ENCODE data around the gene UNC119B.

Gene UNC119B

DNA sequence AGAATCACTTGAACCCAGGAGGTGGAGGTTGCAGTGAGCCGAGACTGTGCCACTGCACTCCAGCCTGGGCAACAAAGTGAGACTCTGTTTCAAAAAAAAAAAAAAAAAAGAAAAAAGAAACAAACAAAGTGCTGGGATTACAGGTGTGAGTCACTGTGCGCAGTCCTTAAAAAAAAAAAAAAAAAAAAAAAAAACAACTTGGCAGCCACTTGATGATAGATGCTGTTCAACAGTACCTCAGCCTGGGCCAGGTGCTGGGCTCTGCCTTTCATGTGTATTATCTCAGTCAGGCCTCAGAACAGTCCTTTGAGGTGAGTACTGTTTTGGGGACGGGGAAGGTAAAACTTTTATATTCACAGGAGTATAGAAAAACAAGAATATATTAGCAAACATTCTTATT is 24.9 kb downstream of the UNC119B start:
- DNase-seq (ENCODE audit: low read depth, low spot score): no peak

DNA sequence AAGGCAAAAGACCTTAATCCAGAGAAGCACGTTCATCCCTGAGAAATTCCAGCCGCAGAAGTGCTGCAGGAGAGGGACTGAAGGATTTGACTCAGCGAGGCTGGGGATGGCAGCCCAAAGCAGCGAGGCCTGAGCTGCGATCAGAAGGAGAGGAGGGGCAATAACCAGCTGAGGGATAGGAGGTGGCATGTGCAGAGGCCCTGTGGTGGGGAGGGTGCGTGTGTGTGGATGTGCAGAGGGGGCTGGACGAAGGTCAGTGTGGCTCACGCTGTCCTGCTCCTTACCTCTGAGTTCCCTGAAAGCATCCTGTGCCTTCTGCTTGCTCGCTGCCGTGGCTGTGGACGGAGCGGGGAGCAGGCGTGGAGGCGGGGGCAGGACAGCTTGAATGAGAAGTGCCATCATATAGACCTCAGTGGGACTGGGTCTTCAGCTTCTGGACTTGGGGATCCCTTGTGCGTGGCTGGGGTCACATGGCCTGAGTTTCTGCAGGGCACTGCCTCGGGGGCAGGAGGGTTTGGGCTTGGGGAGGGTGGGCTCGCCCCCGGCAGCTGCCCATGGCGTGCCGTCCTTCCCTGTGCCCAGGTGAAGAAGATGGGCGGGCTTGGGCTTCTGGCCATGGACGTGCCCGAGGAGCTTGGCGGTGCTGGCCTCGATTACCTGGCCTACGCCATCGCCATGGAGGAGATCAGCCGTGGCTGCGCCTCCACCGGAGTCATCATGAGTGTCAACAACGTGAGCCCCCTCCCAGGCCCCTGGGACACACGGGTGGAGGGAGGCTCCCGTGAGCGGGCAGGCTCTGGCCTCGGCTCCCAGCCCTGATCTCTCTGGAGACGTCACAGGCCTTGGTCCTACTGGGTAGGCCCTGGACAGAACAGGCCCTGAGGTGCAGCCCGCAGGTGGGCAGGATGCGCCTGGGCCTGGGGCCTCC is 26.4 kb downstream of the UNC119B start:
- no peak overlapping the region for H3K4me3 ChIP-seq (ENCODE audit: low read length)
- DNase-seq (ENCODE audit: low read depth, low spot score): no peak

More for the DNA sequence above, 24.9 kb downstream of the UNC119B start:
- no peak overlapping the region for H3K4me3 ChIP-seq (ENCODE audit: low read length)

DNA sequence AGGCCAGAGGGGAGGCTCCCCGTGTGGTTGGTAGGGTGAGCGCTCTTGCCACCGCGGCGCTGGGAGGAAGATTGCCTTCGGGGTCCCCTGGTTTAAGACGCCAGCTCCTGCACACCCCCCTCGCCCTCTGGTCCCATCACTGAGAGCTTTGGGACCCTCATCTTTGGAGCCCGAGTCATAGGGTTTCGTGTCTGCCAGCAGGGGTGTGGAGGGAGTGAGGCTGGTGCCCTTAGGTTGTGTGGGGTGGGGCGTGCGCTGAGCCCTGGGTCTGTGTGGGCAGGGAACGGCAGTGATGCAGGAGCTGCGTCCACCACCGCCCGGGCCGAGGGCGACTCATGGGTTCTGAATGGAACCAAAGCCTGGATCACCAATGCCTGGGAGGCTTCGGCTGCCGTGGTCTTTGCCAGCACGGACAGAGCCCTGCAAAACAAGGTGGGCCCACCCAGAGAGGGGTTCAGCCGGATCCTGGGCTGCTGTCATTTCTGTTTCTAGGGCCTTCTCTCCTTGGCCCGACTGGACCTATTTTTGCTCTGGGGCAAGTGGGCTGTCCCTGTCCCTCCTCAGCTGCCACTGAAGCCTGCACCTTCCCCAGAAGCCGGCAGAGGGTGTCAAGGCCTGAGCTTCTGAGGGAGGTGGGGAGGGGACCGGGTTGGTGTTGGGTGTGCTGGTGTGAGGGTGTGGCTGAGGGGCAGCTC is 27.4 kb downstream of the UNC119B start:
- no peak overlapping the region for H3K4me3 ChIP-seq (ENCODE audit: low read length)
- DNase-seq (ENCODE audit: low read depth, low spot score): no peak

DNA sequence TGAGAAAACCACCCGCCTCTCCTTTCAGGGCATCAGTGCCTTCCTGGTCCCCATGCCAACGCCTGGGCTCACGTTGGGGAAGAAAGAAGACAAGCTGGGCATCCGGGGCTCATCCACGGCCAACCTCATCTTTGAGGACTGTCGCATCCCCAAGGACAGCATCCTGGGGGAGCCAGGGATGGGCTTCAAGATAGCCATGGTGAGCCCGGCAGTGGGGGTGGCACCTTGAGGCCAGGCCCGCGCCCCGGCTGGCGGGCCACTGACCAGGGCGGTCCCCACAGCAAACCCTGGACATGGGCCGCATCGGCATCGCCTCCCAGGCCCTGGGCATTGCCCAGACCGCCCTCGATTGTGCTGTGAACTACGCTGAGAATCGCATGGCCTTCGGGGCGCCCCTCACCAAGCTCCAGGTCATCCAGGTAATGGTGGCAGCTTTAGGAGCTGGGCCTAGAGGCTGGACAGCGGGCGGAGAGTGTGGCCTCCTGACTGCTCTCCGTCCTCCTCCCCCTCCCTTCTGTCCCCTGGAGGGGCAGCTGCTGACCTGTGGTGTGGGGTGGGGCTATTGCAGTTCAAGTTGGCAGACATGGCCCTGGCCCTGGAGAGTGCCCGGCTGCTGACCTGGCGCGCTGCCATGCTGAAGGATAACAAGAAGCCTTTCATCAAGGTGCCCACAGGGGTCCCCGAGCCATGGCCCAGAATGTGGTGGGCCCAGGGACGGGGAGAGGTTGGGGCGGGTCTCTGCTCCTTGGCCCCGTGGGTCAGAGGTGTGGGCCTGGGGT is 28.2 kb downstream of the UNC119B start:
- H3K4me3 ChIP-seq (ENCODE audit: low read length): no peak overlapping the region
- no peak for DNase-seq (ENCODE audit: low read depth, low spot score)

DNA sequence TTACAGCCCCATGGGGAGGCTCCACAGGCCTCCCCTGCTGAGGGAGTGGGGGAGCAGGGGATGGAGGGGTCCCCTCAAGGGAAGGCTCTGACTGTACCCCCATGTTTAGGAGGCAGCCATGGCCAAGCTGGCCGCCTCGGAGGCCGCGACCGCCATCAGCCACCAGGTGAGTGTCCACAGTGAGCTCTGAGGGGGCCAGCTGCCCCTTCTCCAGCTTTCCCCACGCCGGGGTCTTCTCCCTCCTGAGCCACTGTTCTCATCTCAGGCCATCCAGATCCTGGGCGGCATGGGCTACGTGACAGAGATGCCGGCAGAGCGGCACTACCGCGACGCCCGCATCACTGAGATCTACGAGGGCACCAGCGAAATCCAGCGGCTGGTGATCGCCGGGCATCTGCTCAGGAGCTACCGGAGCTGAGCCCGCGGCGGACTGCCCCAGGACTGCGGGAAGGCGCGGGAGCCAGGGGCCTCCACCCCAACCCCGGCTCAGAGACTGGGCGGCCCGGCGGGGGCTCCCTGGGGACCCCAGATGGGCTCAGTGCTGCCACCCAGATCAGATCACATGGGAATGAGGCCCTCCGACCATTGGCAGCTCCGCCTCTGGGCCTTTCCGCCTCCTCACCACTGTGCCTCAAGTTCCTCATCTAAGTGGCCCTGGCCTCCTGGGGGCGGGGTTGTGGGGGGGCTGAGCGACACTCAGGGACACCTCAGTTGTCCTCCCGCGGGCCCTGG is 28.9 kb downstream of the UNC119B start:
- no peak for DNase-seq (ENCODE audit: low read depth, low spot score)
- H3K4me3 ChIP-seq (ENCODE audit: low read length): no peak overlapping the region

DNA sequence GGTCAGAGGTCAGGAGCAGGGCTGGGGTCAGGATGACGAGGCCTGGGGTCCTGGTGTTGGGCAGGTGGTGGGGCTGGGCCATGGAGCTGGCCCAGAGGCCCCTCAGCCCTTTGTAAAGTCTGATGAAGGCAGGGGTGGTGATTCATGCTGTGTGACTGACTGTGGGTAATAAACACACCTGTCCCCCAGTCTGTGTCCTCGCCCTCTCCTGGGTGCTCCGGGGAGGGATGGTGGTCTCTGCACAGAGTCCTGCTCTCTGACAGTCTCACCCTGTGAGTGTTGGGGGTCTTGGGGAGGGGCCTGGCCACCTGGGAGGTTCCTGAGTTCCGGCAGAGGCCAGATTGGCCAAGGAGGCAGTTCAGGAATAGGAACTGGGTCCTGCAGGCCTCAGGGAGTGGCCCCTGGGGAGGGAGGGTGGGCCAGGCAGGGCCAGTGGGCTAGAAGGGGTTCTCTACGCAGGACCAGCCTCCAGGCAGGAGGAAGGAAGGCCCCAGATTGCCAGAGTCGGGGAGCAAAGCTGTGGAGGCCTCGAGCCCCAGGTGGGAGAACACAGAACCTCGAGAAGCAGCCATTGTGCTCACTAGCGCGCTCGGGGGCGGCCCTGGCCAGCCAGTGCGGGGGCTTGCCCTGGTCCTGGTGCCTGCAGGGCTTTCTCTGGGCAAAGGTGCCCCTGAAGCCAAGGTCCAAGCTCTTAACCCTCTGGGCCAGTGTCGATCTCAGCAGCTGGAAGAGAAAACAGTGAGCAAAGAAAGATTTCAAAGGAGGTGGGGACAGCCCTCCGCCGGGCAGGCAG is 29.8 kb downstream of the UNC119B start:
- no peak overlapping the region for H3K4me3 ChIP-seq (ENCODE audit: low read length)
- no peak for DNase-seq (ENCODE audit: low read depth, low spot score)

DNA sequence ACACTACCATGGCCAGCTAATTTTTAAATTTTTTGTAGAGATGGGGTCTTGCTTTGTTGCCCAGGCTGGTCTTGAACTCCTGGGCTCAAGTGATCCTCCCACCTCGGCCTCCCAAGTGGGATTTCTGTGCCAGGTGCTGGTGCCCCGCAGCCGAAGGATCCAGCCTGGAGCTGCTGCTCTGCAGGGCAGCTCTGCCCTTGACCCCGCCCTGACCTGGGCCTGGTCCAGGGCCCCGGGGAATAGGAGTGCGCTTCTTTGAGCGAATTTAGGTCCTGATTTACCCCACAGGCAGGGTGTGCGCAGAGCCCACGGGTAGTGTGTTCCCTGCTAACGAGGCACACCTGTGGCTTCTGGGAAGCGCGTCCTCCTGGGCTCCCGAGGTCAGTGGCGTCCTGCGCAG is 30.6 kb downstream of the UNC119B start:
- H3K4me3 ChIP-seq (ENCODE audit: low read length): no peak overlapping the region
- DNase-seq (ENCODE audit: low read depth, low spot score): no peak

DNA sequence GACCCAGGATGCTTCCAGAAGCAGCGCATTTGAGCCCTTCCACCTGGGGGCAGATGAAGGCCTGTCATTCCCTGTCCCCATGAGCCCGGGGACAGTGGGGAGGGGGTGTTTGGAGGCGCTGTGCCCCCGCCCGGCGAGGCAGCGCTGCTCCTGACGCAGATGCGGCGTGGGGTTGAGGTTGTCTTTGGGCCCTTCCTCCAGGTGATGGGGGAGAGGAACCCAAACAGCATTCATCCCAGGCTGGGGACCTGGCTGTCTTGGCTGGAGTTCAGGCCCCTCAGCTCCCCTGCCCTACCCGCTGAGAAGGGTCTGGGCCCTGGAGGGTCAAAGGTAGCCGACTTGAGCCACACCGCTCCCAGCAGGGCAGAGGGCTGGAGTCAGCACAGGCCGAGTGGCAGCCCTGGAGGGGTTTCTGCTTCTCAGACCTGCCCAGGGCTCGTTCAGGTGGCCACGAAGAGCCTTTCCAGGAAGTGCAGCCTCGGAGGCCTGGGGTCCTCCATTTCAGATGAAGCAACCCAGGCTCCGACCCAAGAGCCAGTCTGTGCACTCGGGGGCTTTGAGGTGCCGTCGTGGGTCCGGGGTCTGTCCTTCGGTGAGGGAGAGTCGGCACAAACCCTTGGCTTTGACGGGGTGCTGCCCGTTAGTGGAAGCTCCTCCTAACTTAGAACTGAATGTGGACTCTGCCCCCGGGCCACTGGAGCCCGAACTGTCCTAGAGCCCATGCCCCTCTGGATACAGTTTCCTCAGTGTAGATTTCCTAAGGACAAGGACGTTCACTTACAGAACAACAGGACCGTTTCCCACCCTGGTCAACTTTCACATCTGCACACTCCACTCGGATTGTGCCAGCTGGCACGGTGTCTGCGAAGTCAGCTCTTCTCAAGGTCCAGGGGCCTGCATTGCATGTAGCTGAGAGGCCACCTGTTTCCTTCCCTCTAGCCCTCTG is 31.5 kb downstream of the UNC119B start:
- H3K4me3 ChIP-seq (ENCODE audit: low read length): no peak overlapping the region
- no peak for DNase-seq (ENCODE audit: low read depth, low spot score)

DNA sequence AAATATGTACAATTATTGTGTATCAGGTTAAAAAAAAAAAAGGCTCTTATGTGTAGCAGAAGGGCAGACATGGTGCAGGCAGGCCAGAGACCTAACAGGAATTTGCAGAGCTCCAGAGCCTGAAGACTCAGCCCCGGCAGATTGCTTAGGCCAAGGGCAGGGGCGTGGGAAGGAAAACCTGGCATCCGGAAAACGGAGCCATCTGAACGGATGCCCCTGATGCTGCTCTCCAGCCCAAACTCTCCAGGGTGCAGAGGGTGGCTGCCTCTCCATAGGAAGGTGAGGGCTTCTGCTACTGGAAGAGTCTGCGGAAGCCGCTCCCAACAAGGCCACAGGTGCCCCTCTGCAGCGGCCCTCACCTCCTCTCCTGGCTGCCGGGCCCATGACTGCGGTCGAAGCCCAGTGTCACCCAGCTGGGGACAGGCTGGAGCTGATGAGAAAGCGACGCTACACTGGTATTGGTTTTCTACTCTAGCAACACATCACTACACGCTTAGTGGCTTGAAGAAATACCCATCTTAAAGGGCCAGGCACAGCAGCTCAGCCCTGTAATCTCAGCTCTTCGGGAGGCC is 34.8 kb downstream of the UNC119B start:
- DNase-seq (ENCODE audit: low read depth, low spot score): no peak

DNA sequence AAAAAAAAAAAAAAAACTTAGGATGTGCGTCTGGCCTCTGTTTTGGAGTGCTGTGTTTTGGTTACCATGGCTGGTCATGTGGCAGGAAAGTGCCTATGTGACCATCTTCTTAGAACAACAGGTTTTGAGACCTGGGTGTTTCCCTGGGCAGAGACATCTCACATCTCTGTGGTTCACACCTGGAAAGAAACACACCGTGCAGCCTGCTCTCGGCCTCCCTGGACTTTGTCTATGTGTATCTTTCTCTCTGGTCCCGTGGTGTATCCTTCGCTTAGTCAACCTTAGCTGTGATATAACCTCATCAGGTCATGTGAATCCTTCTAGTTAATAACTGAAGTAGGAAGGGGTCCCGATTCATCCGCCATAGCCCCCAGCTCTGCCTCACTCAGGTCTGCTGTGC is 38.0 kb downstream of the UNC119B start:
- no peak overlapping the region for H3K4me3 ChIP-seq (ENCODE audit: low read length)
- no peak for DNase-seq (ENCODE audit: low read depth, low spot score)

More for the DNA sequence above, 34.8 kb downstream of the UNC119B start:
- H3K4me3 ChIP-seq (ENCODE audit: low read length): no peak overlapping the region

DNA sequence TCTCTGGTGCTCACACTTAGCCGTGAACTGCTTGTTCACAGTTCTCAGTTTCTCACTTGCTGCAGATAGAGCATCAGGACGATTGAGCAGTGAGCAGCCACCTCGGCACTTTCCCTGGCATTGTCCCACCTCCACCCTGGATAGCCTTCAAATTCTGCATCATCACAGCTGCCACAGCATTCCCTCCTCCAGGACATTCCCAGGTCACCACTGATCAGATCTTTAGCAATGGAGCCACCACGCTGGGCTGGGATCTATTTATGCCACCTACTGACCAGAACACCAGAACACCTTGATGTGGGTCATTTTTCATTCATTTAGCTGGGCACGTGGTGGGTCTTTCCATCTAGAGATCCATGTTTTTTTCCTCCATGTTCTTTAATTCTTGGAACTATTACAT is 39.0 kb downstream of the UNC119B start:
- H3K4me3 ChIP-seq (ENCODE audit: low read length): no peak overlapping the region
- no peak for DNase-seq (ENCODE audit: low read depth, low spot score)

DNA sequence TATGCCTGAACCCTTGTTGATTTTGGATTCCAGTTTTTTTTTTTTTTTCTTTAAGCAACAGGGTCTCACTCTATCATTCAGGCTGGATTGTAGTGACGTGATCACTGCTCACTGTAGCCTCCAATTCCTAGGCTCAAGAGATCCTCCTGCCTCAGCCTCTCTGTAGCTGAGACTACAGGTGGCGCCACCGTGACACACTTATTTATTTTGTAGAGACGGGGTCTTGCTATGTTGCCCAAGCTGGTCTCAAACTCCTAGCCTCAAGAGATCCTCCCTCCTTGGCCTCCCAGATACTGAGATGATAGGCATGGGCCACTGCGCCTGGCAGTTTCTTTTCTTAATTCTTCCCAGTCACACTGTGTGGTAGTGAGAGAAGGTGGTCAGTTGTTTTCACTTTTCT is 40.5 kb downstream of the UNC119B start:
- H3K4me3 ChIP-seq (ENCODE audit: low read length): no peak overlapping the region
- no peak for DNase-seq (ENCODE audit: low read depth, low spot score)

DNA sequence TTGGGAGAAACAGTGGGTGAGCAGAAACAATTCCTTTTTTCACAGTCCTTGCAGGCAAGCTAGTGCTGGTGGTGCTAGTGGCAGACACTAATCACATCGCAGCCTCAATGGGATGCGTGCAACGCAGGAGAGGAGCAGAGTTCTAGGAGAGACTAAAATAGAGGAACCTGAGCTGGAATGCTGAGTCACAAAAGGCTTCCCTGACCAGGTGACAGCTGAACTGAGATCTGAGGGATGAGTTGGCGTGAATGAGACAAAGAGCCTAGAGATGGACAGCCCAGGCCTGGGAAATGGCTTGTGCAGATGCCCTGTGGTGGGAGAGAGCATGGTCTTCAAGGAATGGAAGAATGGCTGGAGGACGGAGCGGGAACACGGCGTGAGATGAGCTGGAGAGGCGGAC is 41.1 kb downstream of the UNC119B start:
- DNase-seq (ENCODE audit: low read depth, low spot score): no peak
- H3K4me3 ChIP-seq (ENCODE audit: low read length): no peak overlapping the region

DNA sequence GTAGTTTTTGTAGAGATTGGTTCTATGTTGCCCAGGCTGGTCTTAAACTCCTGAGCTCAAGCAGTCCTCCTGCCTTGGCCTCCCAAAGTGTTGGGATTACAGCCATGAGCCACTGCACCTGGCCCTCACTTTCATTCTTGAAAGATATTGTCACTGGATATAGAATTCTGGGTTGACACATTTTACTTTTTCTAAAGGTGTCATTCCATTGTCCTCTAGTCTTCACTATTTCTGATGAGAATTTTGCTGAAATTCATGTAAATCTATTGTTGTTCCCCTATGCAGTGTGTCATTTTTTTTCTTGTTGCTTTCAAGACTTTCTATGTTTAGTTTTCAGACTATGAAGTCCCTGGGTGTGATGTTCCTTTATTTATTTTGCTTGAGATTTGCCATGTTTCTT is 44.5 kb downstream of the UNC119B start:
- no peak for DNase-seq (ENCODE audit: low read depth, low spot score)
- no peak overlapping the region for H3K4me3 ChIP-seq (ENCODE audit: low read length)

DNA sequence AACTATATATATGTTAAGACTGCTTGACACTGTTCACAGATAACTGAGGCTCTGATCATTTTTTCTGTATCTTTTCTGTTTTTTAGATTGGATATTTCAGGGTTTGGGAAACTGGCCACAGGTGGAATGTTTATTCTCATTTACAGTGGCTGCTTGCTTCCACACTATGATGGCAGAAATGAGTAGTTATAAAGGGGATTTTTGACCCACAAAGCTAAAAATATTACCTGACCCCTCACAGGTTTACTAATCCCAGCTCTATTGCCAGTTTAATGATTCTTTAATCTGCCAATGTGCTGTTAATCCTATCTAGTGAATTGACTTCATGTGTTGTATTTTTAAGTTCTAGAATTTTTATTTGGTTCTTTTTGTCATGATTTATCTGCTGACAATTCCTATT is 45.0 kb downstream of the UNC119B start:
- no peak overlapping the region for H3K4me3 ChIP-seq (ENCODE audit: low read length)
- DNase-seq (ENCODE audit: low read depth, low spot score): no peak

DNA sequence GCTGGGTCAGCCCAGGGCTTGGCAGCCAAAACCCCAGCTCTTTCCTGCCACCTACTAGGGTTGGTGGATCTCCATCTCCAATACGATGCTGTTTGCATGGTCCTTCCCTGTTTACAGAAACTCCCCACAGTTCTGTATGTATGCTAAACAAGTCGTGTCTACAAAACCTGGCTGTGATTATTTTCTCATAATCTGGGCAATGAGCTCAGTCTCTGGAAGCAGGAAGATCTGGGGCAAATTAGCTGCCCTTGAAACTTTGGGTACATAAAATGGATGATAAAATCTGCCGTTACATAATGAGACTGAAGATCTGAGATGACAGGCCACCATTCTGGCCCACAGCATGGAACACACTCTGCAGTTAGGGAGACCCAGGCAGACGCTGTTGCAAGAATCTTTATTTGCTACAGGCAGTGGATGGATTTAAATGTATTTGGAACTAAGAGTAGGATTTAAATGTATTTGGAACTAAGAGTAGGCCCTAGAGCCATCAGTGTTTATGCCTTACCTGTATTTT is 47.0 kb downstream of the UNC119B start:
- H3K4me3 ChIP-seq (ENCODE audit: low read length): no peak overlapping the region
- DNase-seq (ENCODE audit: low read depth, low spot score): no peak

DNA sequence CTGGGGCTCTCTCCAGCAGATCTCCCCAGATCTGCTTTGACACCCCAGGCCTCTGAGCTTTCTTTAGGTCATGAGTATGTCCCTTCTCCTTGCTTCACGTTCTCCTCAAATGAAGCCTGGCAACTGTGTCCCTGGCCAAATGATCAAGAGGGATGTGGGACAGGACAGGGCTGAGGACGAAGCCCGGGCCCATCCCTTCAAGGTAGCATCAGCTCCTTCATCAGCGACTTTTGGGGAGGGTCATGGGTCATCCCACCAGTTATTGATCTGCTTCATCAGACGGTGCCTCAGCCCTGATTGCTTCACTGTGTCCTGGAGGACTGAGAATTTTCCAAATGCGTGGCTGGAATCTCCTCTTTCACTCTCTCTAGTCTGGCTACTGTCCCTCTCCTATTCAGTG is 47.7 kb downstream of the UNC119B start:
- H3K4me3 ChIP-seq (ENCODE audit: low read length): no peak overlapping the region
- DNase-seq (ENCODE audit: low read depth, low spot score): no peak

All from Jurkat, Clone E6-1 (cell line).